GM12878 (cell line): ENCODE results near the gene ANTXR1. TPM values are rescaled to one million over a fixed set of nuclear protein-coding genes. Genes with fewer than 3 reads are reported as not detected.

ENCODE experiments used
- ATAC-seq: fragments of 200-7000 bp; cut with Tn5 transposase; 3 replicates; pipeline ENCODE4 v1.9.1; 2020; ENCODE audit warnings: mild to moderate bottlenecking, moderate library complexity
- BruUV-seq: library from RNA; stranded (reverse); fragments of 400-500 nt; replicated peaks from 2 replicates; lab custom pipeline; 2021; lab: Mats Ljungman, UMichigan
- CTCF ChIA-PET: fragments of 300-600 bp; sonication (Branson Sonifier 250); formaldehyde crosslinking; extraction: SDS; loops from one replicate; lab custom pipeline; 2021; ENCODE audit warnings: inconsistent platforms; lab: Yijun Ruan, JAX
- POLR2A ChIA-PET: fragments of 350-600 bp; formaldehyde crosslinking; extraction: SDS; loops from one replicate; lab custom pipeline; 2021; ENCODE audit warnings: inconsistent platforms; lab: Charles Lee
- RAD21 ChIA-PET: fragments of 300-600 bp; sonication (Branson Sonifier 250); formaldehyde crosslinking; loops from one replicate; lab custom pipeline; 2023; ENCODE audit warnings: antibody characterized with exemption; ENCODE audit not compliant: unreplicated experiment; lab: Charles Lee
- SMC1A ChIA-PET: fragments of 300-600 bp; sonication (Branson Sonifier 250); formaldehyde crosslinking; loops from one replicate; lab custom pipeline; 2023; ENCODE audit not compliant: unreplicated experiment, uncharacterized antibody; lab: Charles Lee
- DNase-seq: peaks from one replicate; pipeline ENCODE4 v3.0.0-alpha.2; 2011; ENCODE audit warnings: low read depth, low spot score
- FAIRE-seq: peaks from 3 replicates; lab custom pipeline; 2011; peaks lifted over from hg19 to GRCh38; lab: Jason Lieb, UNC
- H2AFZ ChIP-seq: 2 replicates; pipeline ENCODE4 v1.6.0; 2011; ENCODE audit warnings: low read depth, low read length, control low read depth; ENCODE audit not compliant: control insufficient read depth
- H3K27ac ChIP-seq: 2 replicates; pipeline ENCODE4 v1.5.1; 2011; ENCODE audit warnings: control low read depth; ENCODE audit not compliant: control insufficient read depth, insufficient read depth
- H3K27me3 ChIP-seq, 2 experiments: replicated peaks in 1 of 2; 2 replicates each; pipeline versions ENCODE4 v1.6.0 to v1.6.1; 2011; ENCODE audit warnings: low read length in 1 of 2; ENCODE audit not compliant: control insufficient read depth in 2 of 2, insufficient read depth in 2 of 2
- H3K36me3 ChIP-seq, 2 experiments: 2 replicates each; pipeline ENCODE4 v1.5.1; 2011; ENCODE audit warnings: low read length in 1 of 2; ENCODE audit not compliant: control insufficient read depth in 2 of 2, insufficient read depth in 2 of 2
- H3K4me1 ChIP-seq: 2 replicates; pipeline ENCODE4 v1.6.1; 2011; ENCODE audit warnings: mild to moderate bottlenecking, low read length, moderate library complexity, mixed read lengths; ENCODE audit not compliant: control insufficient read depth, insufficient read depth
- H3K4me2 ChIP-seq: 2 replicates; pipeline ENCODE4 v1.6.0; 2011; ENCODE audit warnings: control low read depth; ENCODE audit not compliant: control insufficient read depth, insufficient read depth
- H3K4me3 ChIP-seq: fragments of 200-600 bp; sonication (generic); 2 replicates; pipeline ENCODE4 v1.5.1; 2016
- H3K79me2 ChIP-seq: 2 replicates; pipeline ENCODE4 v1.6.0; 2011; ENCODE audit warnings: low read length; ENCODE audit not compliant: control insufficient read depth, insufficient read depth
- H3K9ac ChIP-seq: 2 replicates; pipeline ENCODE4 v1.8.0; 2011; ENCODE audit warnings: low read length, control low read depth, mixed read lengths; ENCODE audit not compliant: control insufficient read depth, insufficient read depth
- H3K9me3 ChIP-seq: replicated peaks from 3 replicates; pipeline ENCODE4 v1.5.1; 2011; ENCODE audit warnings: mild to moderate bottlenecking, low read length; ENCODE audit not compliant: control insufficient read depth, insufficient read depth
- H4K20me1 ChIP-seq: 2 replicates; pipeline ENCODE4 v1.6.0; 2011; ENCODE audit not compliant: control insufficient read depth, insufficient read depth
- CBX5 ChIP-seq: sonication (generic); IDR thresholded peaks from 2 replicates; pipeline ENCODE4 v1.6.1; 2016; ENCODE audit warnings: low read depth, moderate library complexity, mild to moderate bottlenecking, inconsistent platforms
- CUX1 ChIP-seq: IDR thresholded peaks from 2 replicates; pipeline ENCODE4 v1.6.1; 2012; ENCODE audit warnings: improper control_type of control experiment, low read depth, low read length; ENCODE audit not compliant: insufficient replicate concordance
- E2F4 ChIP-seq: IDR thresholded peaks from 2 replicates; pipeline ENCODE4 v1.6.1; 2012; ENCODE audit warnings: low read depth, low read length, improper control_type of control experiment
- FOXK2 ChIP-seq: fragments of 450-650 bp; IDR thresholded peaks from 2 replicates; pipeline ENCODE4 v1.6.1; 2017; ENCODE audit warnings: mild to moderate bottlenecking, moderate library complexity
- HDGF ChIP-seq: fragments of 450-650 bp; IDR thresholded peaks from 2 replicates; pipeline ENCODE4 v1.6.1; 2016; ENCODE audit warnings: antibody characterized with exemption
- MYB ChIP-seq: fragments of 150-350 bp; IDR thresholded peaks from 2 replicates; pipeline ENCODE4 v1.6.1; 2014; ENCODE audit warnings: mild to moderate bottlenecking, low read depth, low read length, borderline replicate concordance
- NFXL1 ChIP-seq: fragments of 450-650 bp; IDR thresholded peaks from 2 replicates; pipeline ENCODE4 v1.6.1; 2017; ENCODE audit warnings: antibody characterized with exemption, mild to moderate bottlenecking, borderline replicate concordance
- PAX5 ChIP-seq: IDR thresholded peaks from 2 replicates; pipeline ENCODE4 v1.6.1; 2011; ENCODE audit warnings: low read depth, low read length, borderline replicate concordance
- RB1 ChIP-seq: fragments of 450-650 bp; formaldehyde crosslinking; IDR thresholded peaks from 2 replicates; pipeline ENCODE4 v1.6.1; 2017; ENCODE audit warnings: mild to moderate bottlenecking, borderline replicate concordance
- SMARCA5 ChIP-seq: fragments of 450-650 bp; IDR thresholded peaks from 2 replicates; pipeline ENCODE4 v1.6.1; 2017; ENCODE audit warnings: mild to moderate bottlenecking
- SREBF2 ChIP-seq: IDR thresholded peaks from 2 replicates; pipeline ENCODE4 v1.6.1; 2012; ENCODE audit warnings: mild to moderate bottlenecking, low read length
- WGBS: methylation state at CpG from one replicate; pipeline ENCODE4 v1.1.6; 2016; ENCODE audit warnings: low lambda C conversion rate; ENCODE audit not compliant: insufficient replicate concordance, insufficient coverage; ENCODE audit errors: missing lambda C conversion rate; 5-methylcytosine and 5-hydroxymethylcytosine counted together
- in situ Hi-C: fragments of 300-500 bp; cut with MboI; formaldehyde crosslinking; loops from 9 replicates; pipeline ENCODE4 v1.14.3; 2018; ENCODE audit warnings: mixed read lengths
- intact Hi-C: fragments of 100-400 bp; cut with micrococcal nuclease; formaldehyde crosslinking; loops from one replicate; pipeline ENCODE4 v1.14.2; 2022; ENCODE audit not compliant: unreplicated experiment
- polyA plus RNA-seq, 11 experiments: library from polyadenylated mRNA; depleted of rRNA in 4 of 11; unstranded in 6 of 11; stranded (reverse) in 5 of 11; fragments of >200 nt; fragmentation: Nextera tagmentation in 4 of 11; fragmentation: Illumina TruSeq in 1 of 11; extraction: Ambion mirVana in 4 of 11; extraction: Trizol in 1 of 11; gene quantifications; 1 replicate in 1 of 11; 2 replicates in 10 of 11; pipeline versions ENCODE4 v1.2.1 to v1.2.3, GENCODE V29; 2011 to 2016; ENCODE audit warnings: inconsistent platforms in 2 of 11, missing spikeins in 2 of 11, low read depth in 1 of 11
- total RNA-seq, 4 experiments: library from RNA; depleted of rRNA in 3 of 4; stranded (reverse); fragments of >200 nt in 3 of 4; fragmentation: Illumina TruSeq in 1 of 4; extraction: Trizol in 1 of 4; gene quantifications; 2 replicates each; pipeline versions ENCODE4 v1.2.1 to v1.2.3, GENCODE V29; 2013 to 2021
- TF ChIP-seq, protein P1 (sequence below): fragments of 450-650 bp; formaldehyde crosslinking; IDR thresholded peaks from 2 replicates; pipeline ENCODE4 v1.4.0; 2020; ENCODE audit warnings: mild to moderate bottlenecking, moderate library complexity

ANTXR1 gene
- total and polyA plus RNA-seq, 10 of the 15 experiments (the other 5 are each of a cell fraction or from before 2014, with no cell fraction given) = 0.09 to 0.26 TPM; not detected in 8

- TF ChIP-seq E2F4 = no peak
Observed at GRCh38 chr2:69062307-69062962, 49.5 kb downstream of the ANTXR1 start (continued).

- Histone ChIP-seq H3K79me2 (no peaks in the 10 kb centered on the region), H3K4me2 (no peak overlapping the region), H2AFZ (no peak overlapping the region), H3K27me3 (no peaks in the 10 kb centered on the region; a peak in 1 of 4 replicates), H4K20me1 (no peaks in the 10 kb centered on the region), H3K9me3 (no peaks in the 10 kb centered on the region), H3K27ac (no peak overlapping the region), H3K4me3 (no peak overlapping the region), H3K36me3 (no peaks in the 10 kb centered on the region), H3K9ac (no peak overlapping the region), H3K4me1 (no peaks in the 10 kb centered on the region)
- ChIA-PET SMC1A (interaction anchor here (0.7 kb wide), 1 partner anchor 257 kb away, joined by 4 read pairs; no protein-coding TSS in a partner anchor), POLR2A (no interaction called here), RAD21 (no interaction called here), CTCF (no interaction called here)
- WGBS = 0% methylated on average over 1 of the region's 1 CpG
- in situ Hi-C loops = no loop called here
- FAIRE-seq = no peak
- DNase-seq = no peak
- intact Hi-C loops = no loop called here
- no TSS peak for BruUV-seq
- ATAC-seq = no peak
- TF ChIP-seq CUX1 (no peak), PAX5 (no peak), SREBF2 (no peak), NFXL1 (no peak), MYB (no peak), FOXK2 (no peak), HDGF (no peak), SMARCA5 (no peak), CBX5 (no peak), RB1 (no peak)
- TF ChIP-seq, protein P1, sequence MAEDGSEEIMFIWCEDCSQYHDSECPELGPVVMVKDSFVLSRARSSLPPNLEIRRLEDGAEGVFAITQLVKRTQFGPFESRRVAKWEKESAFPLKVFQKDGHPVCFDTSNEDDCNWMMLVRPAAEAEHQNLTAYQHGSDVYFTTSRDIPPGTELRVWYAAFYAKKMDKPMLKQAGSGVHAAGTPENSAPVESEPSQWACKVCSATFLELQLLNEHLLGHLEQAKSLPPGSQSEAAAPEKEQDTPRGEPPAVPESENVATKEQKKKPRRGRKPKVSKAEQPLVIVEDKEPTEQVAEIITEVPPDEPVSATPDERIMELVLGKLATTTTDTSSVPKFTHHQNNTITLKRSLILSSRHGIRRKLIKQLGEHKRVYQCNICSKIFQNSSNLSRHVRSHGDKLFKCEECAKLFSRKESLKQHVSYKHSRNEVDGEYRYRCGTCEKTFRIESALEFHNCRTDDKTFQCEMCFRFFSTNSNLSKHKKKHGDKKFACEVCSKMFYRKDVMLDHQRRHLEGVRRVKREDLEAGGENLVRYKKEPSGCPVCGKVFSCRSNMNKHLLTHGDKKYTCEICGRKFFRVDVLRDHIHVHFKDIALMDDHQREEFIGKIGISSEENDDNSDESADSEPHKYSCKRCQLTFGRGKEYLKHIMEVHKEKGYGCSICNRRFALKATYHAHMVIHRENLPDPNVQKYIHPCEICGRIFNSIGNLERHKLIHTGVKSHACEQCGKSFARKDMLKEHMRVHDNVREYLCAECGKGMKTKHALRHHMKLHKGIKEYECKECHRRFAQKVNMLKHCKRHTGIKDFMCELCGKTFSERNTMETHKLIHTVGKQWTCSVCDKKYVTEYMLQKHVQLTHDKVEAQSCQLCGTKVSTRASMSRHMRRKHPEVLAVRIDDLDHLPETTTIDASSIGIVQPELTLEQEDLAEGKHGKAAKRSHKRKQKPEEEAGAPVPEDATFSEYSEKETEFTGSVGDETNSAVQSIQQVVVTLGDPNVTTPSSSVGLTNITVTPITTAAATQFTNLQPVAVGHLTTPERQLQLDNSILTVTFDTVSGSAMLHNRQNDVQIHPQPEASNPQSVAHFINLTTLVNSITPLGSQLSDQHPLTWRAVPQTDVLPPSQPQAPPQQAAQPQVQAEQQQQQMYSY (CRISPR knock-in tag) = no peak
Observed at GRCh38 chr2:69065735-69066336, 52.9 kb downstream of the ANTXR1 start.
